Measurements from ENCODE around the gene SUSD2.

- TF ChIP-seq CTCF (IDR thresholded peaks at IDR 0.05) = no peak
- TF ChIP-seq POLR2A (IDR thresholded peaks at IDR 0.05) = no peak
These were observed 15.6 kb upstream of the SUSD2 start for GRCh38 chr22:24165673-24166072.
